Panc1 (cell line): Measurements from ENCODE around the gene COTL1. TPM values are rescaled to one million over a fixed set of nuclear protein-coding genes. Genes with fewer than 3 reads are reported as not detected.

ENCODE experiments used
- ATAC-seq: fragments of 200-7000 bp; cut with Tn5 transposase; 2 replicates; pipeline ENCODE4 v1.9.1; 2020; ENCODE audit warnings: mild to moderate bottlenecking, moderate library complexity
- BruUV-seq: library from RNA; stranded (reverse); fragments of 400-500 nt; replicated peaks from 2 replicates; lab custom pipeline; 2021; lab: Mats Ljungman, UMichigan
- CTCF ChIA-PET: fragments of 300-600 bp; sonication (Branson Sonifier 250); formaldehyde crosslinking; loops from one replicate; lab custom pipeline; 2022; ENCODE audit warnings: antibody characterized with exemption; lab: Charles Lee
- POLR2A ChIA-PET: fragments of 300-600 bp; sonication (Branson Sonifier 250); formaldehyde crosslinking; loops from one replicate; lab custom pipeline; 2022; ENCODE audit warnings: antibody characterized with exemption; lab: Charles Lee
- DNase-seq: peaks from one replicate; pipeline ENCODE4 v3.0.0-alpha.2; 2010; ENCODE audit warnings: low read depth, low spot score
- H3K27ac ChIP-seq: 2 replicates; pipeline ENCODE4 v1.5.1; 2011; ENCODE audit warnings: mild to moderate bottlenecking, low read length, inconsistent platforms
- H3K27me3 ChIP-seq: fragments of 200-500 bp; sonication (Bioruptor generic); 2 replicates; pipeline ENCODE4 v1.6.0; 2014; ENCODE audit warnings: low read length, inconsistent platforms; ENCODE audit not compliant: control insufficient read depth, insufficient read depth
- H3K36me3 ChIP-seq: fragments of 200-500 bp; sonication (Bioruptor generic); 2 replicates; pipeline ENCODE4 v1.5.1; 2014; ENCODE audit warnings: inconsistent platforms, mild to moderate bottlenecking, low read length, moderate library complexity; ENCODE audit not compliant: control insufficient read depth, insufficient read depth
- H3K4me1 ChIP-seq: 2 replicates; pipeline ENCODE4 v1.5.1; 2011; ENCODE audit warnings: inconsistent platforms, mild to moderate bottlenecking, low read length, moderate library complexity; ENCODE audit not compliant: control insufficient read depth, insufficient read depth
- H3K4me3 ChIP-seq, 2 experiments: 2 replicates each; pipeline ENCODE4 v1.5.1; 2011 to 2012; ENCODE audit warnings: low read depth in 2 of 2, low read length in 2 of 2, mild to moderate bottlenecking in 2 of 2, inconsistent platforms in 1 of 2, moderate library complexity in 1 of 2
- H3K9me3 ChIP-seq: fragments of 200-500 bp; sonication (Bioruptor generic); 2 replicates; pipeline ENCODE4 v1.5.1; 2014; ENCODE audit warnings: low read depth, mild to moderate bottlenecking, inconsistent platforms, low read length, moderate library complexity; ENCODE audit not compliant: control insufficient read depth, insufficient read depth
- POLR2AphosphoS5 ChIP-seq: IDR thresholded peaks from 2 replicates; pipeline ENCODE4 v1.6.1; 2012; ENCODE audit warnings: mild to moderate bottlenecking, low read depth, low read length, moderate library complexity
- SIN3A ChIP-seq: IDR thresholded peaks from 2 replicates; pipeline ENCODE4 v1.6.1; 2012; ENCODE audit warnings: low read depth, mild to moderate bottlenecking, low read length, moderate library complexity, borderline replicate concordance; ENCODE audit not compliant: insufficient read depth
- TCF7L2 ChIP-seq: IDR thresholded peaks from 2 replicates; pipeline ENCODE4 v1.6.1; 2011; ENCODE audit warnings: mild to moderate bottlenecking, low read depth, low read length, inconsistent platforms
- in situ Hi-C: cut with HindIII; loops from 2 replicates; pipeline ENCODE4 v1.10.0; 2016; ENCODE audit warnings: low sequenced_read_pairs, low pct_unique_long_range_greater_than_20kb
- intact Hi-C: fragments of 100-400 bp; cut with micrococcal nuclease; formaldehyde crosslinking; loops from one replicate; pipeline ENCODE4 v1.10.0; 2022; ENCODE audit not compliant: unreplicated experiment
- total RNA-seq: library from RNA; stranded (reverse); gene quantifications from one replicate; pipeline ENCODE4 v1.2.1, GENCODE V29; 2021; ENCODE audit not compliant: unreplicated experiment
- TF ChIP-seq, protein P1 (sequence below): fragments of 450-650 bp; IDR thresholded peaks from 2 replicates; pipeline ENCODE4 v1.5.1; 2017; ENCODE audit warnings: mild to moderate bottlenecking
- TF ChIP-seq, protein P2 (sequence below), 2 experiments: IDR thresholded peaks; 2 replicates each; pipeline ENCODE4 v1.6.1; 2011 to 2012; ENCODE audit warnings: low read depth in 2 of 2, control low read depth in 1 of 2, low read length in 1 of 2, mild to moderate bottlenecking in 1 of 2, moderate library complexity in 1 of 2; ENCODE audit not compliant: insufficient read depth in 1 of 2

Gene COTL1
- total RNA-seq, 1 experiment from 2014 or later = 302 TPM

DNA sequence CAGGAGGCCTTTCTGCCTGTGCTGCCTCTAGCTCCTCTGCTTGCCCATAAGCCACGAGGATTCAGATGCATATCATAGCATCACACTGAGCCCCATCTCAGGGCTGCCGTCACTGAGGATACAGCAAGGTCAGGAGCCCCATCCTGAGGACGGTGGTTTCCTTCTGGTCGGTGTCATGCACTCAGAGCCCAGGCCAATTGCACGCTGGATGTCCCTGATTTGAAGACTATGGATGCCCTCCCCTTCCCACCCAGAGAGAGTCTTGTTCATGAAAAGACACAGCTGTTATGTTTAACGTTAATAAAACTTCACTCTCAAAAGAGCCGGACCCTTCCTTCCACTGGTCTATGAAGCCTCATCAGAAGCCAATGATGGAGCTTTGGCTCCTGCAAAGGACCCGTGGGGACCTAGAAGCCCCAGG, 19.9 kb downstream of the COTL1 start:
- no TSS peak for BruUV-seq
- Histone ChIP-seq H3K4me3 (no peak overlapping the region), H3K9me3 (no peaks in the 10 kb centered on the region), H3K4me1 (peaks cover 38% of the 10 kb centered on the region), H3K27me3 (no peaks in the 10 kb centered on the region), H3K27ac (no peak overlapping the region), H3K36me3 (no peaks in the 10 kb centered on the region)
- DNase-seq (no peak), ATAC-seq (no peak)
- in situ Hi-C loops (no loop called here), intact Hi-C loops (no loop called here)
- no peak for TF ChIP-seq TCF7L2
- TF ChIP-seq, protein P1, sequence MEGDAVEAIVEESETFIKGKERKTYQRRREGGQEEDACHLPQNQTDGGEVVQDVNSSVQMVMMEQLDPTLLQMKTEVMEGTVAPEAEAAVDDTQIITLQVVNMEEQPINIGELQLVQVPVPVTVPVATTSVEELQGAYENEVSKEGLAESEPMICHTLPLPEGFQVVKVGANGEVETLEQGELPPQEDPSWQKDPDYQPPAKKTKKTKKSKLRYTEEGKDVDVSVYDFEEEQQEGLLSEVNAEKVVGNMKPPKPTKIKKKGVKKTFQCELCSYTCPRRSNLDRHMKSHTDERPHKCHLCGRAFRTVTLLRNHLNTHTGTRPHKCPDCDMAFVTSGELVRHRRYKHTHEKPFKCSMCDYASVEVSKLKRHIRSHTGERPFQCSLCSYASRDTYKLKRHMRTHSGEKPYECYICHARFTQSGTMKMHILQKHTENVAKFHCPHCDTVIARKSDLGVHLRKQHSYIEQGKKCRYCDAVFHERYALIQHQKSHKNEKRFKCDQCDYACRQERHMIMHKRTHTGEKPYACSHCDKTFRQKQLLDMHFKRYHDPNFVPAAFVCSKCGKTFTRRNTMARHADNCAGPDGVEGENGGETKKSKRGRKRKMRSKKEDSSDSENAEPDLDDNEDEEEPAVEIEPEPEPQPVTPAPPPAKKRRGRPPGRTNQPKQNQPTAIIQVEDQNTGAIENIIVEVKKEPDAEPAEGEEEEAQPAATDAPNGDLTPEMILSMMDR = no peak
- TF ChIP-seq, protein P2, sequence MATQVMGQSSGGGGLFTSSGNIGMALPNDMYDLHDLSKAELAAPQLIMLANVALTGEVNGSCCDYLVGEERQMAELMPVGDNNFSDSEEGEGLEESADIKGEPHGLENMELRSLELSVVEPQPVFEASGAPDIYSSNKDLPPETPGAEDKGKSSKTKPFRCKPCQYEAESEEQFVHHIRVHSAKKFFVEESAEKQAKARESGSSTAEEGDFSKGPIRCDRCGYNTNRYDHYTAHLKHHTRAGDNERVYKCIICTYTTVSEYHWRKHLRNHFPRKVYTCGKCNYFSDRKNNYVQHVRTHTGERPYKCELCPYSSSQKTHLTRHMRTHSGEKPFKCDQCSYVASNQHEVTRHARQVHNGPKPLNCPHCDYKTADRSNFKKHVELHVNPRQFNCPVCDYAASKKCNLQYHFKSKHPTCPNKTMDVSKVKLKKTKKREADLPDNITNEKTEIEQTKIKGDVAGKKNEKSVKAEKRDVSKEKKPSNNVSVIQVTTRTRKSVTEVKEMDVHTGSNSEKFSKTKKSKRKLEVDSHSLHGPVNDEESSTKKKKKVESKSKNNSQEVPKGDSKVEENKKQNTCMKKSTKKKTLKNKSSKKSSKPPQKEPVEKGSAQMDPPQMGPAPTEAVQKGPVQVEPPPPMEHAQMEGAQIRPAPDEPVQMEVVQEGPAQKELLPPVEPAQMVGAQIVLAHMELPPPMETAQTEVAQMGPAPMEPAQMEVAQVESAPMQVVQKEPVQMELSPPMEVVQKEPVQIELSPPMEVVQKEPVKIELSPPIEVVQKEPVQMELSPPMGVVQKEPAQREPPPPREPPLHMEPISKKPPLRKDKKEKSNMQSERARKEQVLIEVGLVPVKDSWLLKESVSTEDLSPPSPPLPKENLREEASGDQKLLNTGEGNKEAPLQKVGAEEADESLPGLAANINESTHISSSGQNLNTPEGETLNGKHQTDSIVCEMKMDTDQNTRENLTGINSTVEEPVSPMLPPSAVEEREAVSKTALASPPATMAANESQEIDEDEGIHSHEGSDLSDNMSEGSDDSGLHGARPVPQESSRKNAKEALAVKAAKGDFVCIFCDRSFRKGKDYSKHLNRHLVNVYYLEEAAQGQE (IDR thresholded peaks at IDR 0.05; ENCODE audit: insufficient read depth in 1 of 2, low read depth in 2 of 2, low read length in 1 of 2) = no peak
- no peak for TF ChIP-seq POLR2AphosphoS5
- TF ChIP-seq SIN3A = no peak
- ChIA-PET CTCF (no interaction called here), POLR2A (no interaction called here)

DNA sequence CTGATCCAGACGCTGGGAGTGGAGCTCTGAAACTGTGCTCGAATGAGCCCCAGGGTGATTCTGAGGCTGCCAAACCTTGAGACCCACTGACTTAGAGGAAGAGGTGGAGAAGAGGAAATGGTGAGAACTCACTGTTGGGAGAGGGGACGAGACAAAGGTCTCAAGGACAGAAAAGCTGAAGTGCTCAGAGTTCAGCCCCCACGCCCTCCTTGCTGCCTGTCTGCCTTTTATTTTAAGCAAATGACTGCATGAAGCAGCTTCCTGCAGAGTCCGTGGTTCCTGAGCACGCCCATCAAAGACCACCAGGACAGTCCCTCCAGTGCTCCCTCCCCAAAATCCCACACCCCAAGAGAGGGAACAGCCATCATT, 20.4 kb downstream of the COTL1 start:
- CTCF ChIA-PET = no interaction called here
- Histone ChIP-seq H3K4me1 (peaks cover 35% of the 10 kb centered on the region), H3K27ac (no peak overlapping the region), H3K27me3 (no peaks in the 10 kb centered on the region), H3K4me3 (no peak overlapping the region), H3K9me3 (no peaks in the 10 kb centered on the region), H3K36me3 (no peaks in the 10 kb centered on the region)
- ATAC-seq (no peak), DNase-seq (no peak)
- POLR2A ChIA-PET = no interaction called here
- in situ Hi-C loops (no loop called here), intact Hi-C loops (no loop called here)
- TF ChIP-seq SIN3A = no peak
- TF ChIP-seq, protein P2 (IDR thresholded peaks at IDR 0.05; ENCODE audit: insufficient read depth in 1 of 2, low read depth in 2 of 2, low read length in 1 of 2) = no peak
- TF ChIP-seq TCF7L2 = no peak
- TF ChIP-seq, protein P1 = no peak
- no peak for TF ChIP-seq POLR2AphosphoS5
- no TSS peak for BruUV-seq
